MM.1S (cell line): ENCODE measurements around the gene PSPN.
"Not testable (repeated sequence)": the region's sequence is repeated elsewhere in the genome, so short reads cannot be mapped to it uniquely, and the experiment has no call there.

Source experiments
- EZH2 ChIP-seq: fragments of 300-600 bp; sonication (generic); optimal IDR thresholded peaks from 2 replicates; pipeline ENCODE3; 2017; ENCODE audit warnings: low read depth, mild to moderate bottlenecking, antibody characterized with exemption, low read length, mixed read lengths
- EZH2phosphoT487 ChIP-seq: fragments of 300-600 bp; sonication (generic); IDR thresholded peaks from 2 replicates; pipeline ENCODE4 v1.6.1; 2018; ENCODE audit warnings: antibody characterized with exemption, low read length
- TF ChIP-seq, protein P1 (sequence below): fragments of 300-600 bp; sonication (generic); IDR thresholded peaks from 2 replicates; pipeline ENCODE4 v1.5.1; 2016; ENCODE audit warnings: antibody characterized with exemption, low read length, mixed read lengths

GRCh38 chr19:6400062-6400944 lies 24.6 kb upstream of the PSPN start:
- TF ChIP-seq, protein P1, sequence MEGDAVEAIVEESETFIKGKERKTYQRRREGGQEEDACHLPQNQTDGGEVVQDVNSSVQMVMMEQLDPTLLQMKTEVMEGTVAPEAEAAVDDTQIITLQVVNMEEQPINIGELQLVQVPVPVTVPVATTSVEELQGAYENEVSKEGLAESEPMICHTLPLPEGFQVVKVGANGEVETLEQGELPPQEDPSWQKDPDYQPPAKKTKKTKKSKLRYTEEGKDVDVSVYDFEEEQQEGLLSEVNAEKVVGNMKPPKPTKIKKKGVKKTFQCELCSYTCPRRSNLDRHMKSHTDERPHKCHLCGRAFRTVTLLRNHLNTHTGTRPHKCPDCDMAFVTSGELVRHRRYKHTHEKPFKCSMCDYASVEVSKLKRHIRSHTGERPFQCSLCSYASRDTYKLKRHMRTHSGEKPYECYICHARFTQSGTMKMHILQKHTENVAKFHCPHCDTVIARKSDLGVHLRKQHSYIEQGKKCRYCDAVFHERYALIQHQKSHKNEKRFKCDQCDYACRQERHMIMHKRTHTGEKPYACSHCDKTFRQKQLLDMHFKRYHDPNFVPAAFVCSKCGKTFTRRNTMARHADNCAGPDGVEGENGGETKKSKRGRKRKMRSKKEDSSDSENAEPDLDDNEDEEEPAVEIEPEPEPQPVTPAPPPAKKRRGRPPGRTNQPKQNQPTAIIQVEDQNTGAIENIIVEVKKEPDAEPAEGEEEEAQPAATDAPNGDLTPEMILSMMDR: not testable (repeated sequence)
- TF ChIP-seq EZH2phosphoT487, EZH2: not testable (repeated sequence)
